ENCODE results near the gene SLC29A1. TPM values are rescaled to one million over a fixed set of nuclear protein-coding genes. Genes with fewer than 3 reads are reported as not detected.
A peak's percentile ranks its signal among the peaks of the same experiment; 100 is the strongest.

SLC29A1 gene
- total RNA-seq, 1 donor from 2014 or later: 59.8 TPM

DNA sequence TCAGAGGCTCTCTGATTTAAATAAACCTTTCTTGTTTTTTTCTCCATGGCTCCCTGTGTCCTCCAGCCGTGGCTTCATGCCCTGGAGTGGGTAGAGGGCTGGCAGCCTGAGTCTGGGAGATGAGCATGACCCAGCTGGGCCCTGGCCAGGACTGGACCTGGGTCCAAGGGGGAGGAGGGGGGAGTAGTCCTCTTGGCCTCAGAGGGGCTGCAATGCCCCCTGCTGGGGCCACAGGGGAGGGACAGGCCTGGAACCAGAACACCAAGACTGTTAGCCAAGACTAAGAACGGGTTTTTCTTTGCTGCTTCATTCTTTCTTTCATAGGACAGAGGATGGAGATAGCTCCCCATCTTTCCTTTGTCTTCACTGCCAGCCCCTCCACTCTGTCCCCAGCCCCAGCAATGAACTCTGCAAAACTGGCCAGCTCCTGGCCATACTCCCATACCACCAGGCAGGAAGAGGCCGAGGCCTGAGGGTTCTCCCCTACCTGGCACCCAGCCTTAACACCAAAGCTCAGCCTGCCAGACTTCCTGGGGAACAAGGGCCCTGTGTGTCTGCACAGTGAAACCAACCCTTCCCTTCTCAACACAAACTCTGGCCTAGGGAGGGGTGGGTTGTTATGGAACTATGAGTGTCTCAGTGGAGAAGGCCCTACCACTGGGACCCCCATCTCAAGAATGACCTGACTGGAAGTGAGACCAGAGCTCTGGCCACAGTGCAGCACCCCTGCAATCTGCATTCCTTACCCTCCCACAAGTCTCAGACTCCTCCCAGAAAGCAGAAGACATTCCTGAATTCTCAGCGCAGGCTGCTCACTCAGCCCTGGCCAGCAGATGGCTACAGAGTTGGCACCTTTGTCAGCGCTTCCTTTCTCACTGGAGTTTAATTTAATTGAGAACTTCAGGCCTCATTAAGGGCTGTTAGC lies 11.0 kb downstream of the SLC29A1 start:
- peak; percentile 75 for DNase-seq
- peaks cover 37% of the 10 kb centered on the region for H3K36me3 ChIP-seq
- H3K27ac ChIP-seq: peak overlapping the region; percentile 65
- no peaks in the 10 kb centered on the region for H3K27me3 ChIP-seq
- ATAC-seq: peak; percentile 60
- TF ChIP-seq, protein P1, sequence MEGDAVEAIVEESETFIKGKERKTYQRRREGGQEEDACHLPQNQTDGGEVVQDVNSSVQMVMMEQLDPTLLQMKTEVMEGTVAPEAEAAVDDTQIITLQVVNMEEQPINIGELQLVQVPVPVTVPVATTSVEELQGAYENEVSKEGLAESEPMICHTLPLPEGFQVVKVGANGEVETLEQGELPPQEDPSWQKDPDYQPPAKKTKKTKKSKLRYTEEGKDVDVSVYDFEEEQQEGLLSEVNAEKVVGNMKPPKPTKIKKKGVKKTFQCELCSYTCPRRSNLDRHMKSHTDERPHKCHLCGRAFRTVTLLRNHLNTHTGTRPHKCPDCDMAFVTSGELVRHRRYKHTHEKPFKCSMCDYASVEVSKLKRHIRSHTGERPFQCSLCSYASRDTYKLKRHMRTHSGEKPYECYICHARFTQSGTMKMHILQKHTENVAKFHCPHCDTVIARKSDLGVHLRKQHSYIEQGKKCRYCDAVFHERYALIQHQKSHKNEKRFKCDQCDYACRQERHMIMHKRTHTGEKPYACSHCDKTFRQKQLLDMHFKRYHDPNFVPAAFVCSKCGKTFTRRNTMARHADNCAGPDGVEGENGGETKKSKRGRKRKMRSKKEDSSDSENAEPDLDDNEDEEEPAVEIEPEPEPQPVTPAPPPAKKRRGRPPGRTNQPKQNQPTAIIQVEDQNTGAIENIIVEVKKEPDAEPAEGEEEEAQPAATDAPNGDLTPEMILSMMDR (IDR thresholded peaks at IDR 0.05): peak; percentile 71
- peaks cover 30% of the 10 kb centered on the region for H3K4me1 ChIP-seq
- H3K9me3 ChIP-seq: no peaks in the 10 kb centered on the region
- intact Hi-C loops (cut with DNase I): loop anchor here (5.0 kb wide), 1 partner anchor 52 kb away; no protein-coding TSS in a partner anchor
- H3K4me3 ChIP-seq: no peak overlapping the region

DNA sequence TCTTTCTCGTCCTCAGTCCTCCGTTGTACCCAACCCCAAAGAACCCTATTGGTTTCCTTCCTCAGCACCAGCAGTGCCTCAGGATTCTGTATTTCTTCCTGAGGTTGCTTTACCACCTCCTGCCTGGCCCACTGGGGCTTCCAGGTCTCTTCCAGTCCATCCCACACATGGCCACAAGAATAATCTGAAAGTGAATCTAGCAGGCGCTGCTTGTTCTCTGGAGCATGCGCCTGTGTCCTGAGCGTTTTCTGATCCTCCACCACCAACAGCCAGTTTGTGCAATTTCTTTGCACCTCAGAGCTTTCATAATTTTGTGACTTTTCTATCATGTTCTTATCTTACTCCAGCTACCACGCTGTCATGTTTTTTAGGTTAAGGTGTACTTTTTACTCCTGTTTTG lies 11.9 kb downstream of the SLC29A1 start:
- Histone ChIP-seq H3K4me1 (peaks cover 30% of the 10 kb centered on the region), H3K9me3 (no peaks in the 10 kb centered on the region), H3K27ac (peak overlapping the region; percentile 37), H3K36me3 (peaks cover 28% of the 10 kb centered on the region), H3K27me3 (no peaks in the 10 kb centered on the region), H3K4me3 (no peak overlapping the region)
- TF ChIP-seq, protein P1 (IDR thresholded peaks at IDR 0.05): no peak
- intact Hi-C loops (cut with DNase I): loop anchor here (5.0 kb wide), 1 partner anchor 53 kb away; no protein-coding TSS in a partner anchor
- ATAC-seq (no peak), DNase-seq (no peak)

DNA sequence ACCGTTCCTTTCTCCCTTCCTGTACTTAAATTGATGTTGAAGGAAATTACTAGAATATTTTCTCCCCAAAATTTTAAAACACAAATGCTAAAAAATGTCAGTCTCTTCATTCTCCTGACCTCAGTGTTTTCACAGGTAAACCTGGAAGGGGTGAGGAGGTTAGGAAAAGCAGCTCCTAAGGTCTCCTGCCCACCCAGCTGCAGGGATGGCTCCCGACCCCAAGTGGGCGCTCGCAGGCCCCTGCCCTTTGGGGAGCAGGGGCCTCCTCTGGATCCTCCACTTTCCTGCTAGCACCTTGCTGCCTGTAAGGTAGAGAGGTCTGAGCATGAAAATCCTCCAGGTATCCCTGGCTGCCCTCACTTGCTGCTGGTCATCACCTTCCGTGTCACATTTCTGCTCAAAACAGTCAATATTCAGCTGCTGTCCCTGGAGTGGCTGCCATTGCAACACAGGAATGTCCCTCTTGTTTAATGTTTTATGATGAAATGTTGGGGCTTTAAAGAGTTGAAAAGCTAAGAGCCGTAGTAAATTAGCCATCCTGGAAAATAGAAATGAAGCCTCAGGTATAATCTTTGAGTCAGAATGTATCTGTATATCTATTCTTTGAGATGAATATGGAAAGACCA lies 12.6 kb downstream of the SLC29A1 start:
- Histone ChIP-seq H3K4me3 (no peak overlapping the region), H3K27ac (no peak overlapping the region), H3K9me3 (no peaks in the 10 kb centered on the region), H3K4me1 (peaks cover 30% of the 10 kb centered on the region), H3K36me3 (peaks cover 24% of the 10 kb centered on the region), H3K27me3 (no peaks in the 10 kb centered on the region)
- TF ChIP-seq, protein P1 (IDR thresholded peaks at IDR 0.05): no peak
- ATAC-seq (no peak), DNase-seq (no peak)
- intact Hi-C loops (cut with DNase I): loop anchor here (5.0 kb wide), 1 partner anchor 54 kb away; no protein-coding TSS in a partner anchor

DNA sequence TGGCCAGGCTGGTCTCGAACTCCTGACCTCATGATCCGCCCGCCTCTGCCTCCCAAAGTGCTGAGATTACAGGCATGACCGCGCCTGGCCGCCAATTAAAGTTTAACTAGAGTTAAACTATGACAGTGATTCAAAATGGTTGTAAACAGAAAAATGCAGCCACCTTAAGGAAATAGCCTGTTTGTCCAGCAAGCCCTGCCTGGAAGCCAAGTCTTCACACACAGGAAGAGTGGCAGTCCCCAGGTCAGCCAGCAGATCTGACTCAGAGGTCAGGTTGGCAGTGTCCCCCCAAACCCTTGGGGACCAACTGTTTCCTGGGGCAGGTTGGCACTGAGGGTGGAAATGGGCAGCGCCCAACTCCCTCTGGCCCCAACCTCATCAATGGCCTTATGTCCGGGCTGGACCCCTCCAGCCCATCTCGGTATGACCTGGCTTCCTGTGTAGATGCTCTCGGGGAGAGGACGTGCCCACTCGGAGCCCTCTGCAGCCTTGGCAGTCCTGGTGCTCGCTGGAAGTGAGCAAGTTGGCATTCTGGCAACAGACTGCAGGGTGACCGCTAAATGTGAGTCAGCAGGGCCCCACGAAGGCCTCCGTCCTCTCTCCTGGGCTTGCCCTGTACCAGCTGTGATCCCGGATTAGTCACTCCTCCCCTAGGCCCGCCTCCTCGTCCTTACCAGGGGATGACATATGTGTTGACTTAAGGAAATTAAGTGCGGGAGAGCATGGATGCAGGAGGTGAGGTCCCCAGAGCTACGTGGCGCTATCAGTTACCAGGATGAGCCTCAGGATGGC lies 13.8 kb downstream of the SLC29A1 start:
- H3K36me3 ChIP-seq: peaks cover 12% of the 10 kb centered on the region
- intact Hi-C loops (cut with DNase I): loop anchor here (5.0 kb wide), 1 partner anchor 55 kb away; no protein-coding TSS in a partner anchor
- peak overlapping the region; percentile 90 for H3K27ac ChIP-seq
- H3K4me3 ChIP-seq: peak overlapping the region; percentile 63
- H3K9me3 ChIP-seq: no peaks in the 10 kb centered on the region
- no peaks in the 10 kb centered on the region for H3K27me3 ChIP-seq
- TF ChIP-seq, protein P1 (IDR thresholded peaks at IDR 0.05): no peak
- peak; percentile 94 for DNase-seq
- H3K4me1 ChIP-seq: peaks cover 30% of the 10 kb centered on the region
- ATAC-seq: peak; percentile 94

DNA sequence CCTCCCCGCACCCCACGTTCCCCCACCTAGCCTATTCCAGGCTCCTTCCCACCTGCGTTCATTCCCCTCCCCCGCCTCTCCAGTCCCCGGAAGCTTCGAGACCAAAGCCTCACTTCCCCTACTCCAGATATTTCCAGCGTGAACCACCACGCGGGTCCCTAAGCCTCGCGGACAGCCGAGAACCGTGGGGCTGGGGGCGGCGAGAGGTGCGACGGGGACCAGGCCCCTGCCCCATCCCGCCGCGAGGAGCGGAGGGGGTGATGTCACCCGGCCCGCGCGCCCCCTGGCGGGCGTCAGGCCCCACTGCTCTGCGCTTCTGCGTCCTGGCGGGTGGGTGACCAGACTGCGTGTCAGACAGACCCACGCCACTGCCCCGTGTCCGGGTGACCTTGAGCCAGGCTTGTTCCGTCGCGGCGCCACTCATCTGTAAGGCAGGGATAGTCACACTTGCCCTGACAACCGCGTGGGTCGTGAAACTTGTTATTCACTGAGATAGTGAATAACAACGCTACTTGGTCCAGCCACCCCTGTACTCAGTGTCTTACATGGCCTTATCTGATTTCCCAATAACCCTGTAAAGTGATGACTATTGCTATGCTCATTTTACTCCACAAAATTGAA lies 14.5 kb downstream of the SLC29A1 start:
- ATAC-seq: peak; percentile 92
- peaks cover 30% of the 10 kb centered on the region for H3K4me1 ChIP-seq
- peak overlapping the region; percentile 63 for H3K4me3 ChIP-seq
- TF ChIP-seq, protein P1 (IDR thresholded peaks at IDR 0.05): peak; percentile 97
- no peaks in the 10 kb centered on the region for H3K27me3 ChIP-seq
- intact Hi-C loops (cut with DNase I): loop anchor here (5.0 kb wide), 1 partner anchor 56 kb away; no protein-coding TSS in a partner anchor
- peaks cover 6% of the 10 kb centered on the region for H3K36me3 ChIP-seq
- no peaks in the 10 kb centered on the region for H3K9me3 ChIP-seq
- DNase-seq: peak; percentile 92
- H3K27ac ChIP-seq: peak overlapping the region; percentile 90
